GM06990 (cell line): Measurements from ENCODE around the gene MRM2.

Source experiments
- DNase-seq: peaks from one replicate; pipeline ENCODE4 v3.0.0-alpha.2; 2011; ENCODE audit not compliant: insufficient read length; ENCODE audit errors: extremely low read depth
- H3K27me3 ChIP-seq: replicated peaks from 2 replicates; pipeline ENCODE4 v1.6.0; 2011; ENCODE audit warnings: low read length; ENCODE audit not compliant: control insufficient read depth, insufficient read depth
- H3K36me3 ChIP-seq: 2 replicates; pipeline ENCODE4 v1.5.1; 2011; ENCODE audit warnings: low read length; ENCODE audit not compliant: control insufficient read depth, insufficient read depth
- H3K4me3 ChIP-seq: replicated peaks from 2 replicates; pipeline ENCODE4 v1.5.1; 2011; ENCODE audit warnings: low read depth, mild to moderate bottlenecking, control low read depth, low read length
- TF ChIP-seq, protein P1 (sequence below): IDR thresholded peaks from 2 replicates; pipeline ENCODE4 v1.5.1; 2011; ENCODE audit warnings: low read length, control low read depth, mild to moderate bottlenecking, inconsistent platforms; ENCODE audit not compliant: insufficient read depth, poor library complexity, severe bottlenecking

Gene MRM2

DNA sequence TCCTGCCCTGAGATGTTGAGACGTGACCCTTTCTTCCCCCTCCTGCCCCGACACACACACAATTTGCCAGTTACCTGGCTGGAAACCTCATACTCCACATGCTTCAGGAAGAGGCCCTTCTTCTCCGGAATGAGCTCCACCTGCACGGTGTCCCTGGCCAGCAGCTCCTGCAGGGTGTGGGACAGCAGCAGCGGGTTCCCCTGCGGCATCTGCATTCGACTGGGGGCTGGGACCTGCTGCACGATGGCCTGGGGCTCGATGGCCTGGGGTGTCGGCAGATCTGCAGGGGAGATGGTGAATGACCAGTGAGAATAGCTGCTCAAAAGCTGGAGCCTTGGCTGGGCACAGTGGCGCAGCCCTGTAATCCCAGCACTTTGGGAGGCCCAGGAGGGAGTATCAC lies 36.0 kb upstream of the MRM2 start:
- Histone ChIP-seq H3K36me3 (peaks cover 13% of the 10 kb centered on the region), H3K4me3 (no peak overlapping the region), H3K27me3 (no peaks in the 10 kb centered on the region)
- no peak for DNase-seq
- TF ChIP-seq, protein P1, sequence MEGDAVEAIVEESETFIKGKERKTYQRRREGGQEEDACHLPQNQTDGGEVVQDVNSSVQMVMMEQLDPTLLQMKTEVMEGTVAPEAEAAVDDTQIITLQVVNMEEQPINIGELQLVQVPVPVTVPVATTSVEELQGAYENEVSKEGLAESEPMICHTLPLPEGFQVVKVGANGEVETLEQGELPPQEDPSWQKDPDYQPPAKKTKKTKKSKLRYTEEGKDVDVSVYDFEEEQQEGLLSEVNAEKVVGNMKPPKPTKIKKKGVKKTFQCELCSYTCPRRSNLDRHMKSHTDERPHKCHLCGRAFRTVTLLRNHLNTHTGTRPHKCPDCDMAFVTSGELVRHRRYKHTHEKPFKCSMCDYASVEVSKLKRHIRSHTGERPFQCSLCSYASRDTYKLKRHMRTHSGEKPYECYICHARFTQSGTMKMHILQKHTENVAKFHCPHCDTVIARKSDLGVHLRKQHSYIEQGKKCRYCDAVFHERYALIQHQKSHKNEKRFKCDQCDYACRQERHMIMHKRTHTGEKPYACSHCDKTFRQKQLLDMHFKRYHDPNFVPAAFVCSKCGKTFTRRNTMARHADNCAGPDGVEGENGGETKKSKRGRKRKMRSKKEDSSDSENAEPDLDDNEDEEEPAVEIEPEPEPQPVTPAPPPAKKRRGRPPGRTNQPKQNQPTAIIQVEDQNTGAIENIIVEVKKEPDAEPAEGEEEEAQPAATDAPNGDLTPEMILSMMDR = no peak

DNA sequence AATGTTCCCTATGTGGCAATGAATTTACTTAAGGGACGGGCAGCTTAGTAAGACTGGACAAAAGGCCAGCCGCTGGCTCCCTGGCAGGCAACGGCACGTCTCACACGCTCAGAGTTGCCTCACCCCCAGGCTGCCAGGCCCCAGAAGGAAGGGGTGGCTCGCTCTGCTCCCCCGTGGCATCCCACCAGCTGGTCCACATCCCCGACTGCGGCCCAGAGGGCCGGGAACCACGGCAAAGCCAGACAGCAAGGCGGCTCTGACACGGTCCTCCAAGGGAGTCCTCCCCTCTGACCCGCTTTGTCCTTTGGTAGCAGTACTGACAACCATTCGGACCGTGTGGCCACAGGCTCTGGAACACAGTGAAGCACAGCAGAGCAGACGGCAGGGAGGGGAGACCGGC lies 34.1 kb upstream of the MRM2 start:
- Histone ChIP-seq H3K36me3 (peaks cover 16% of the 10 kb centered on the region), H3K4me3 (no peak overlapping the region), H3K27me3 (no peaks in the 10 kb centered on the region)
- no peak for DNase-seq
- TF ChIP-seq, protein P1 = no peak

DNA sequence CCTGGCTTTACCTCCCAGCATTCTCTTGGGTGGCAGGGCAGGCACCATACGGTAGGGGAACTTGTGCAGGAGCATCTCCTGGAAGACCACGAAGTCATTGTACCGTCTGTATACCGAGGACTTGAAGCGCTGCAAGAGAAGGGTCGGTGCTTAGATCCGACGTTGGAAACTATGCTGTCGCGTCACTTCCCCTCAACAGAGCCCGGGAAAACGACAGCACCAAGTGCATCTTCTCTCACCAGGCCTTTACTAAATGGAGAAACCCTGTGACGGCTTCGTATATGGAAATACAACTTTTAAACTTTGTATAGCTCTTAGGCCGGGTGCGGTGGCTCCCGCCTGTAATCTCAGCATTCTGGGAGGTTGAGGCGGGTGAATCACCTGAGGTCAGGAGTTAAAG lies 33.1 kb upstream of the MRM2 start:
- TF ChIP-seq, protein P1 = no peak
- no peak overlapping the region for H3K4me3 ChIP-seq
- DNase-seq = no peak
- H3K27me3 ChIP-seq = no peaks in the 10 kb centered on the region
- H3K36me3 ChIP-seq = peaks cover 16% of the 10 kb centered on the region

DNA sequence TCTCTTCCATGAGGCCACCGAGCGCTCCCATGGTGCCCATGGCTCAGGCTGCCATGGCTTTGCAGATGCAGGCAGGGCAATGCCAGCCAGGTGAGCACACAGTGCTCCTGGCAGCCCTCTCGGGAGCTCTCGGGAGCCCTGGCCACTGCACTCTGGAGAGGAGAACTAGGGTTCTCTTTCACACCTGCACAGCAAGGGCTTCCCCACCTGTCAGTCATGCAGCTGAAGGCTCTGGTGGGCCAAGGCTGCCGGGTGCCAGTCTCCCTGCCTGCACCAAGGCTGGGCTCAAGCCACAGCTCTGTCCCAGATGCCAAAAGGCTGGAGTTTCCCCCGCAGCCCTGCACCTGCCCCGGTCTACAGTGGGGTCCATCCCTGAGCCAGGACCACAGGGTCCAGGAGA lies 32.7 kb upstream of the MRM2 start:
- H3K36me3 ChIP-seq = peaks cover 16% of the 10 kb centered on the region
- TF ChIP-seq, protein P1 = no peak
- DNase-seq = no peak

DNA sequence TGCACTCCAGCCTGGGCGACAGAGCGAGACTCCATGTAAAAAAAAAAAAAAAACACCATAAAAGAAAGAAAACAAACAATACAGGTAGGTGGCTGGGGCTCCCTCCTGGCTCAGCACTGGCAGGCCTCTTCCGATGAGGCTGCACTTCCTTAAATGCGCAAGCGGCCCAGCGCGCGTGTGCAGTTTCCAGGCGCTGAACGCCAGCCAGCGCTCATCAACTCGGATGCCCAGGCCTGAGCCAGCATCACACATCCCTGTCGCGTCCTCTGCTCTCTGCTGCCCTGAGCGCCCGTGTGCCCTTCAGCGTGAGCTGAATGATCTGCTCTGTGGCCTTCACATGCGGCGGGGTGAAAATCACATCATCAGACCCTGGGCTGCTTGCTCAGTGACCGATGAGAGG lies 31.9 kb upstream of the MRM2 start:
- TF ChIP-seq, protein P1 = no peak
- DNase-seq = no peak
- no peaks in the 10 kb centered on the region for H3K27me3 ChIP-seq

More for the DNA sequence above, 32.7 kb upstream of the MRM2 start:
- Histone ChIP-seq H3K4me3 (no peak overlapping the region), H3K27me3 (no peaks in the 10 kb centered on the region)

DNA sequence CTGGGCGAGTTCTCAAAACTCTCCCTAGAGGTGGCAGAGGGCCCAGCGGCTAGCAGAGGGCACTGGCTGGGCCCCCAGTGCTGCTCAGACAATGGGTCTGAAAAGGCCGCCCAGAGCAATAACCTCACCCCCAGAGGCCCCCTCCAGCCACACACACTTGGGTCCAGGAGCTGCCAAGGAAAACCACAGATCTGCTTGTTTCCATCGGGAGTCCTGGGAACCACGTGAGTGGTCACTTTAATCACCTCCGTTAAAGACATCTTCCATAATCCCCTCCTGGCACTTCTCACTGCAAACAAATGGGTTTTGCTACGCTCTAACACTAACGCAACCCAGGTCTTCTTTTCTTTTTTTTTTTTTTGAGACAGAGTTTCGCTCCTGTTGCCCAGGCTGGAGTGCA lies 30.0 kb upstream of the MRM2 start:
- no peak for DNase-seq
- H3K4me3 ChIP-seq = no peak overlapping the region
- peaks cover 19% of the 10 kb centered on the region for H3K36me3 ChIP-seq
- TF ChIP-seq, protein P1 = no peak
- H3K27me3 ChIP-seq = no peaks in the 10 kb centered on the region

More for the DNA sequence above, 31.9 kb upstream of the MRM2 start:
- Histone ChIP-seq H3K4me3 (no peak overlapping the region), H3K36me3 (peaks cover 19% of the 10 kb centered on the region)
